NCI-H345 (cell line): ENCODE results near the gene CD82.

Experiments used
- DNase-seq: peaks from one replicate; lab custom pipeline; 2025; lab: John Stamatoyannopoulos, UW

Gene CD82

GRCh38 chr11:44601471-44602370, 36.3 kb downstream of the CD82 start:
- no peak for DNase-seq

- no peak for DNase-seq
Measured at GRCh38 chr11:44602891-44603310, 37.4 kb downstream of the CD82 start.

- peak; percentile 87 for DNase-seq
Measured at GRCh38 chr11:44604171-44604581, 38.7 kb downstream of the CD82 start.

- no peak for DNase-seq
Measured at GRCh38 chr11:44605068-44605708, 39.7 kb downstream of the CD82 start.

- no peak for DNase-seq
Measured at GRCh38 chr11:44605965-44606364, 40.5 kb downstream of the CD82 start.

- DNase-seq = no peak
Measured at GRCh38 chr11:44606472-44606871, 41.0 kb downstream of the CD82 start.

- DNase-seq = no peak
Measured at GRCh38 chr11:44607319-44607962, 42.0 kb downstream of the CD82 start.

GRCh38 chr11:44607987-44608386, 42.5 kb downstream of the CD82 start:
- peak; percentile 83 for DNase-seq

GRCh38 chr11:44608651-44608990, 43.2 kb downstream of the CD82 start:
- peak; percentile 91 for DNase-seq

GRCh38 chr11:44608991-44609782, 43.7 kb downstream of the CD82 start:
- DNase-seq = no peak

GRCh38 chr11:44609783-44610155, 44.3 kb downstream of the CD82 start:
- no peak for DNase-seq

GRCh38 chr11:44610186-44610955, 44.9 kb downstream of the CD82 start:
- DNase-seq = no peak

- no peak for DNase-seq
Measured at GRCh38 chr11:44611088-44611487, 45.6 kb downstream of the CD82 start.

- no peak for DNase-seq
Measured at GRCh38 chr11:44611687-44612434, 46.4 kb downstream of the CD82 start.

GRCh38 chr11:44613153-44613552, 47.7 kb downstream of the CD82 start:
- DNase-seq = no peak

- no peak for DNase-seq
Measured at GRCh38 chr11:44614281-44614775, 48.9 kb downstream of the CD82 start.

- DNase-seq = no peak
Measured at GRCh38 chr11:44615041-44615755, 49.7 kb downstream of the CD82 start.

- DNase-seq = no peak
Measured at GRCh38 chr11:44615913-44616791, 50.7 kb downstream of the CD82 start.
